ENCODE data around the gene ETV3.

The ETV3 gene

DNA sequence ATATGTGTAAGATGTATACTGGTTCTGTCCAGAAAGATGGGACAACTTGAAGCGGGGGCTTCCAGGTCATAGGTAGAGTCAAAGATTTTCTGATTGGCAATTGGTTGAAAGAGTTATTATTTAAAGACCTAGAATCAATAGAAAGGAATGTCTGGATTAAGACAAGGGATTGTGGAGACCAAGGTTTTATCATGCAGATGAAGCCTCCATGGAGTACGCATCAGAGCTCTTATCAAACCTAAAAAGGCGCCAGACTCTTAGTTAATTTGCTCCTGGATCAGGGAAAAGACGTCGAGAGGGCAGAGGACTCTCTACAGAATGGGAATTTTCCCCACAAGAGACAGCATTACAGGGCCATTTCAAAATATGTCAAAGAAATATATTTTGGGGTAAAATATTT, 23.7 kb upstream of the ETV3 start:
- no peak for DNase-seq (ENCODE audit: low read depth)

GRCh38 chr1:157158967-157159366, 20.8 kb upstream of the ETV3 start:
- no peak for DNase-seq (ENCODE audit: low read depth)

DNA sequence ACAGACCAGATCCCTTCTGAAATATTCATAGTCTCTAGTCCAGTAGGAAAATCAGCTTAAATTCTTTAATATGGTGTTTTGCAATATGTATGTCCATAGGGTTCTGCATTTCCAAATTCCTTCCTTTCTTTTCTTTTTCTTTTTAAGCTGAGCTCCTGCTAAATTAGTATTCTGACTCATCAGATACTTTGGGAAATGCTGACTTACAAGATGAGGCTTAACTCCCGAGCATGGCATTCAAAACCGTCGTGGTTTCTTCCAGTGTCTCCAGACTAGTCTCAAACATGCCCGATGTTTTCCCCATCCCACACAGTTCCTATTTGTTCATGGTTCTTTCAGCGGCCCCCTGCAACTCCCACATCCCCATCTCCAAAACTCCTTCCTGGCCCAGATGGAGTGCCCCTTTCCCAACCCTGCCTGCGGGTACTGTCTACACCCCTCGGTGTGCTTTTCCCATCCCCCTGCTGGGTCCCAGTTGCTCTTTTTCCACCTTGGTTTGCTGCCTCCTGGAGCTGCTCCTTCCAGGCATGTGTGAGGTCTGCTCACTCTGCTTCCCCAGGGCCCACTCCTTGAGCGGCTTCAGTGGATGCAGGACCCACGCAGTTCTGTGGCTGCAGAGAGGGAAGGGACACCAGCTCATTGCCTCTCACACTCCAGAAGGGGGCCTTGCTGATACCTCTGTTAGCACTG, 19.5 kb upstream of the ETV3 start:
- DNase-seq (ENCODE audit: low read depth): no peak

- no peak for DNase-seq (ENCODE audit: low read depth)
These were observed 17.9 kb upstream of the ETV3 start for GRCh38 chr1:157156058-157156541.

DNA sequence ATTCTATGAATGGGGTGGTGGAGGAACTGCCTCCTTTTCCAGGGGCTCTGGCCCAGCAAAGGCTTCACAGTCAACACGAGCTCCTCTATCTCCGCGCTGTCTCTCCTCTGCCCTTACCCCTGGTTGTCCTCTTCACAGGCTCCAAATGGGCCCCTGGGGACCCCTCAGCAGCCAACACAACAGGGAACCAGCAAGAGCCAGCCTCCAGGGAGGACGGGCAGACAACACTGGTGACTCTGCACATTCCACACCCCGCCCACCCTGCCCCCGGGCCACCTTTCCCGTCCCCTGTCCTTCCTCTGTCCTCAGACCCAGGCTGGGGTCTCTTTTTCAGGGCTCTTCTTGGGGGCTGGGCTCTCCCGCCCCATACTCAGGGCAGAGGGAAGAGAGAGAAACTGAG, 17.5 kb upstream of the ETV3 start:
- DNase-seq (ENCODE audit: low read depth): no peak

GRCh38 chr1:157154940-157155514, 16.8 kb upstream of the ETV3 start:
- no peak for DNase-seq (ENCODE audit: low read depth)

GRCh38 chr1:157154291-157154690, 16.1 kb upstream of the ETV3 start:
- DNase-seq (ENCODE audit: low read depth): no peak

GRCh38 chr1:157153746-157154145, 15.6 kb upstream of the ETV3 start:
- no peak for DNase-seq (ENCODE audit: low read depth)

- DNase-seq (ENCODE audit: low read depth): no peak
These were observed 14.3 kb upstream of the ETV3 start for GRCh38 chr1:157152510-157152909.

DNA sequence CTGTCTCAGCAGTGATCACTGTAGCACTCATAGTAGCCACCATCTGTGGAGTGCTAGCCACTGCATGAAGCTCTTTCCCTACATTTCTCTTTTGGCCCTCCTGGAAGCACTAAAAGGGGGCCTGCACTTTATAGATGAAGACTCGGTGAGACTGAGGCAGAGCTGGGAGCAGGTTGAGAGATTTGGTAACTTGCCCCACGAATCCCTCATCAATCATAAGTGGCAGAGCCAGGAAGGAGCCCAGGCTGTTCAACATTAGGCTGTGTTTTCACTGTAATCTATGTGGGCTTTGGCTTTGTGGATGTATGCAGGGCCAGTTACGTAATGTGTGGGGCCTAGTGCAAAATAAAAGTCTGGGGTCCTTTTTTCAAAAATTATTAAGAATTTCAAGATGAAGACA, 13.3 kb upstream of the ETV3 start:
- no peak for DNase-seq (ENCODE audit: low read depth)

- no peak for DNase-seq (ENCODE audit: low read depth)
These were observed 12.9 kb upstream of the ETV3 start for GRCh38 chr1:157151073-157151472.

- DNase-seq (ENCODE audit: low read depth): no peak
These were observed 12.4 kb upstream of the ETV3 start for GRCh38 chr1:157150631-157151030.

DNA sequence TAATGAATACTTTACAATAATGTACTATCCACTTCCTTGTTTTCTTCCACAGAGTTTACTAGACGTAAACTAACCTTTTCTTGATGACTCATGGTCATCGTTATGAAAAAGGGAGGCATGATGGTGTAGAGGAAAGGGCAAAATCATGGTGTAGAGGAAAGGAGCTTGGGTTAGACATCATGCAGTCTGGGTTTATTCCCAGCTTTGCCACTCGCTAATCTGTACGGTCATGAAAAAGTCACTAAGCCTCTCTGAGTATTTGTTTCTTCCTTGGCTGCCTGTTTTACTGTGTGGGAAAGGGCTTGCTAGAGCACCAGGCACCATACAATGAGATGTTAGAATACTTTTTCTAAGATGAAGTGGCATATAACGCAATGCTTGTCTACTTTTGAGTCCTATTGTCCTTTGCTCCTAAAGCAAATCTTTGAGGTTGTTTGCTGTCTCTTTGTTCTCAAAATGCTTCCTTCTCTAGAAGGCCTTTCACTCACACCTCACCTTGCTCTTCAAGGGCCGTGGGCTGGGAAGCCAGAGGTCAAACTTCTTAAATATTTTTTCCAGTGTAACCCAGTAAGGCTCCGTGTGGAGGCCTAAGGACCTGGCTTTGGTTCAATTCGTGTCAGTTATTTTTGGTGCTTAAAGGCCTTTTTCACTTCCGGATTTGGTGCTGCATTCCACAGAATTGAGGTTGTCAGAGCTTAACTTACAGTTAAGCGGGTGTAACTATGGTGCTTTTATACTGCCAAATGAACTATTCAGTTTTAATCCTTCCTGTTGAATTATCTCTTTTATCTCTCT, 9.9 kb upstream of the ETV3 start:
- no peak for DNase-seq (ENCODE audit: low read depth)

DNA sequence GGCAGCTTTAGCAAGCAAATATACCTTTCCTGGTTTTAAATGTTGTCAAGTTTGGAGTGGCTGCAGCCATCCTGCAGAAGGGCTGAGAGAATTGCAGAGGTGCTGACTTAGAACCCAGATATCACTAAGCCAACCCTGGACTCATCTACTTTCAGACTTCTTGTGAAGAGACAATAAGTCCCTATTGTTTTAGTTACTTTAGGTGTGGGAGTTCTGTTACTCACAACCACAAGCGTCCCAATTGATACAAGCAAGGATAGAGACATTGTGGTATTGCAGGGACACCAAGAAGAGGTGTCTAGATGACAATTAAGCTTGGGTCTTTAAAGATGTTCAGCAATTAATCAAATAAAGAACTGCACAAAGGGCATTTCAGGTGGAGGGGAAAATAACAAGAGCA, 8.8 kb upstream of the ETV3 start:
- DNase-seq (ENCODE audit: low read depth): no peak

- no peak for DNase-seq (ENCODE audit: low read depth)
These were observed 8.0 kb upstream of the ETV3 start for GRCh38 chr1:157146244-157146643.

- DNase-seq (ENCODE audit: low read depth): no peak
These were observed 6.9 kb upstream of the ETV3 start for GRCh38 chr1:157145076-157145475.

- no peak for DNase-seq (ENCODE audit: low read depth)
These were observed 6.3 kb upstream of the ETV3 start for GRCh38 chr1:157144509-157144908.

DNA sequence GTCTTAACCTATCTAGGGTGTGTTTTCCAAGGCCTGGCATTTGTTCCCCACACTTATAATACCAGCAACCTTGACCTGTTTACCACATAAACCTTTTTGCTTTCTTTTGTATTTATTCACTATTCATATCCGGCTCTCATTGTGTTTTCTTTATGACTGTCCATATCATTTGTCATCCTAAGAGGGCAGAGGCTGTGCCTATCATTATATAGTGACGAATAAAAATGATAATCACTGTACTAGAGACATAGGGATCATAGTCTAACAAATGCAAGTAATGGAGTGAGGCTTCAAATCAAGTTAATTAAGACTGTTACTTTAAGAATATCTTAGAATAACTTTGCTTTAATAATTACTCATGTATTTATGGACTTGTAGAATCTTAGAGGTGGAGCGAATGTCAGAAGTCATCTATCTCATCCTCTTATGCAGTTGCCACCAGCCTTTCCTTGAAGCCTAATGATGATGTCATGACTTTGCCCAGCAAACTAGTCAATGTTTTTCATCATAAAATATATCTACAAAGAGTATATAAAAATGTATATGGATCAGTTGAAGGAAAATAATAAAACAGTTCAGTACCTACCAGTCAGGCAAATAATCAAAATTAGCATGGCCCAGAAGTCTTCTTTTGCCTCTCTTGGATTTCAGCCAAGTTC, 4.7 kb upstream of the ETV3 start:
- DNase-seq (ENCODE audit: low read depth): no peak

DNA sequence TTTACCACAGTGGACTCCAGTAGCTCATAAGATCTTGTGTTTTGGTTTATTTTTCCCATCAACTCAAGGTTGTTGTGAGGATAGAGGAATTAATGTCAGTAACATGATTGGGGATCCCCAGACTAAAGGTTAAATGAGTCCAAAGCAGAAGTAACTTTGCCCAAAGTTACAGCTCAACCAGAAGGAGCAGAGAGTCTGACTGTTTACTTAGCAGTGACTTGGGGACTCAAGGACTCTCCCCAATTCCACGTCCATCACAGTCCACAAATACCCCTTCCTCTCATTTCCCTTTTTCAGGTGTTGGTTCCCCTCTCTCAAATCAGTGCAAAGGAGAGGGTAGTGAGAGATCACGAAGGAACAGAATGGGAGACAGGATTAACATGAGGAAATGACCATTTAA, 4.0 kb upstream of the ETV3 start:
- no peak for DNase-seq (ENCODE audit: low read depth)

DNA sequence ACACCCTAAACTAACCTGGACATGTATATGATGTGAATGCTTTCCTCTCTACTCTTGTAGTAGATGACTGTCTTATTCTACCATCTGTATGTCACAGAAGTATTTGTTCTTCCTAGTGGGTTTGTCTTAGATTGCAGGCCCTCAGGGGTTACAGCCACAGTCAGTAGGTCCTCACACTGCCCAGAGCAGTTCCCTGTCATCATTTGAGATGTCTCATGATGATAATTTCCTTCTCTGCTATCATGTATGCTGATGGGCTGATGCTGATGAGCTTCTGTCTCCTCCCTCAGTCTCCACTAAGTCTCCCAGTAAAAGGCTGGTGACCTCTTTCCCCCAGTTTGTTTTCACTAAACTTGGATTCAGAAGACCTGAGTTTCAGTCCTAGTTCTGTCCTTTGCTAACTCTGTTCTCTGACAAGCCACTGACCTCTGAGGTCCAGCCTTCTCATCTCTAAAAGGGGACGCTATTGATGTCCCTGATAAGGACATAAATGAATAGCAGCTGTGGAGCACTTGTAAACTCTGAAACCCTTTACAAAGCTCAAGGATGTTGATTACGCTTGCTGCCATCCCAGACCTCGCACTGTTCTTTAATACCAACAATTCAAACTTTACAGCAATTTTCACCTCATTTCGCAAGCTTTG, 3.1 kb upstream of the ETV3 start:
- no peak for DNase-seq (ENCODE audit: low read depth)

DNA sequence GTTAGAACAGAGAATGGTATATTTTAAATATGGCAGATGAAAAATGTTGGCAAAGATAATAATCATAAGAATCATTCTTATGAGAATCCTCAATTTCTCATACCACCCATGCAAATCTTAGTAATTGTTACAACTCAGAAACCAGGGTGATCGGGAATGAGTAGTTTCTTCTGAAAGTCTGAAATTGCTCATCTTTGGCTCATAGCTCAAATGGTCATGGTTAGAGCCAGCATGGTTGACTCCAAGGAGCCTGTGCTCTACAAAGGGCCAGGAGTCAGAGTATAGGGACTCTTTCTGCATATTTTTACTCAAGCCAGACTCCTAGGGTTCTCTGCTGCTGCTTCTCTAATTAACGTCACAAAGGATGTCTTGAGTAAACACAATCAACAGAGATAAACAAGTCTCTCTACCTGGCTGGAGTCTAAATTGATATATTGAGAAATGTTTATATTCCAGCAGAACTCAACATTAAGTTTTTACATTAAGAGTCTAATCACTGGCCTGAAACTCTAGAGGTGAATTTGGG, 1.9 kb upstream of the ETV3 start:
- no peak for DNase-seq (ENCODE audit: low read depth)
